C4-2B (cell line): Measurements from ENCODE around the gene KLHDC4.

Source experiments
- H3K27ac ChIP-seq: fragments of 450-650 bp; 2 replicates; pipeline ENCODE4 v1.5.1; 2017
- ZFX ChIP-seq: fragments of 450-650 bp; IDR thresholded peaks from 2 replicates; pipeline ENCODE4 v1.6.1; 2017
- TF ChIP-seq, protein P1 (sequence below): fragments of 450-650 bp; conservative IDR thresholded peaks from 2 replicates; pipeline ENCODE4 v1.5.1; 2017; ENCODE audit warnings: mild to moderate bottlenecking

KLHDC4 gene

DNA sequence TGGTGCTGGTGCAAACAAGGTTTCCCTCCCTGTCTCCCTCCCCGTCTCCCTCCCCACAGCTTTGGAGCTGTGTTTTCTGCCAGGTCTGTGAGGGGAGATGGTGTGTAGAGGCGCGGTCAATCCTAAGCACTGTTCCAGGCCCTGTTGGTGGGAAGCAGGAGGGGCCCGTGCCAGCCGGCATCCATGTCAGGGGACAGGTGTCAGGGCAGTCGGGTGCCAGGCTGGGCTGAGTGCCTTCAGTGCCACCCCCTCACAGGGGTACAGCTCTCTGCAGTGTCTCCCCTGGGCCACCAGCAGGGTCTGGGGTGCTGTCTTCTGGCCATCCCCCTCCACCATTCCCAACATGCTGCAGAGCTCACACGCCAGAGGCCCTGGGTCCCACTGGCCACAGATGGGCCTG is 73.6 kb downstream of the KLHDC4 start:
- H3K27ac ChIP-seq, result no peak overlapping the region
- no peak for TF ChIP-seq ZFX
- TF ChIP-seq, protein P1, sequence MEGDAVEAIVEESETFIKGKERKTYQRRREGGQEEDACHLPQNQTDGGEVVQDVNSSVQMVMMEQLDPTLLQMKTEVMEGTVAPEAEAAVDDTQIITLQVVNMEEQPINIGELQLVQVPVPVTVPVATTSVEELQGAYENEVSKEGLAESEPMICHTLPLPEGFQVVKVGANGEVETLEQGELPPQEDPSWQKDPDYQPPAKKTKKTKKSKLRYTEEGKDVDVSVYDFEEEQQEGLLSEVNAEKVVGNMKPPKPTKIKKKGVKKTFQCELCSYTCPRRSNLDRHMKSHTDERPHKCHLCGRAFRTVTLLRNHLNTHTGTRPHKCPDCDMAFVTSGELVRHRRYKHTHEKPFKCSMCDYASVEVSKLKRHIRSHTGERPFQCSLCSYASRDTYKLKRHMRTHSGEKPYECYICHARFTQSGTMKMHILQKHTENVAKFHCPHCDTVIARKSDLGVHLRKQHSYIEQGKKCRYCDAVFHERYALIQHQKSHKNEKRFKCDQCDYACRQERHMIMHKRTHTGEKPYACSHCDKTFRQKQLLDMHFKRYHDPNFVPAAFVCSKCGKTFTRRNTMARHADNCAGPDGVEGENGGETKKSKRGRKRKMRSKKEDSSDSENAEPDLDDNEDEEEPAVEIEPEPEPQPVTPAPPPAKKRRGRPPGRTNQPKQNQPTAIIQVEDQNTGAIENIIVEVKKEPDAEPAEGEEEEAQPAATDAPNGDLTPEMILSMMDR, result no peak

DNA sequence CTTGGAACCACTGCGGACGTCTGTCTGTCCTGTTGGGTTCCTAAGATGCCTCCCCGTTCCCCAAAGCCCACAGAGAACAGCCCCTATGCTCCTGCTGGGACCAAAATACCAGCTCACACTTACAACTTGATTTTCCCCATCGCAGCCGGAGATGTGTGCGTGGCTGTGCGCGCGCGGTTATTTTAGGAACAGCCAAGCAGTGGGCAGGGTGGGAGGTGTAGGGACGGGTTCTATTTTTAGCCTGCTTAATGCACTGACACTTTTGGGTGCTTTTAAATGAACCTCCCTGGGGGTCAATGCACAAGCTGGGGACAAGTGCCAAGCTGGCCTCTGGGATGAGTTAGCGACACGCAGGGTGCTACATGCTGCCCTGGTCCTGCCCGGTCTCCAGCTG is 74.1 kb downstream of the KLHDC4 start:
- TF ChIP-seq, protein P1, result no peak
- no peak for TF ChIP-seq ZFX
- H3K27ac ChIP-seq, result no peak overlapping the region

DNA sequence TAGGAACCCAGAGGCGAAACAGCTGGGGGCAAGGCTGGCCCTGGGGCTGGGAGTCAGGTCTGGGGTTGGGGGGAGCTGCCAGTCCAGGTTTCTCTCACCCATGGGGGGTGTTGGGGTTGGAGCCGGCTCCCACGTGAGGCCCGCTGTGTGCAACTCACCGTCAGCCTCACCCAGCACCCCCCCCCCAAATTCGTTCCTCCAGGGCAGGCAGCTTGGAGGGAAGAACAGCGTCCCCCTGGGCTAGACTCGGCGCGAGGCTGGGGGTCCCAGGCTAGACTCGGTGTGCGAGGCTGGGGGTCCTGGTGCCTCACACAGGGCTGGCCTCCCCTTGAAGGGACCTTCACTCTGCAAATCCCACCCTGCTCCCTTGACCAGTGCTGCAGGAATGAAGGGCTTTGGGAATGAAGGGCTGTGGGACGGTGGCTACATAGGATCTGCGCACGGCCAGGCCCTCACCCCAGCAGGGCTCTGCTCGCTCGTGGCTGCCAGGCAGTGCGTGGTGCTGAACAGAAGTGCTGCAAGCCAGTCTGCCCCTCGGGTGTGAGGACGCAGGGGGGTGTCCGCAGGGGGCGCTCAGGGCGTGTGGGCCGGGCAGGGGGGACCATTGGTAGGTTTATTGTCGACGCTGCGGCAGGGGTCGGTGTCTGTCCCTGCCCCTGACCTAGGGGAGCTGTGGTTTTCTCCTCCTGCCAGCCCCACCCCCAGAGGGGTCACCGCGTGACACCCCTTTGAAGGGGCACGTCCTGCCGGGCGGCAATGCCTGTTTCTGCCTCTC is 74.7 kb downstream of the KLHDC4 start:
- no peak for TF ChIP-seq ZFX
- TF ChIP-seq, protein P1, result no peak
- H3K27ac ChIP-seq, result no peak overlapping the region

- TF ChIP-seq, protein P1, result no peak
- TF ChIP-seq ZFX, result no peak
- H3K27ac ChIP-seq, result no peak overlapping the region
These were observed 75.8 kb downstream of the KLHDC4 start for GRCh38 chr16:87689956-87690465.

- TF ChIP-seq, protein P1, result no peak
- no peak for TF ChIP-seq ZFX
- H3K27ac ChIP-seq, result no peak overlapping the region
These were observed 76.6 kb downstream of the KLHDC4 start for GRCh38 chr16:87688876-87689815.

- no peak for TF ChIP-seq ZFX
- TF ChIP-seq, protein P1, result no peak
- H3K27ac ChIP-seq, result no peak overlapping the region
These were observed 77.7 kb downstream of the KLHDC4 start for GRCh38 chr16:87687998-87688529.
